C4-2B (cell line): ENCODE measurements around the gene CIC.

Experiments
- CTCF ChIP-seq: fragments of 450-650 bp; conservative IDR thresholded peaks from 2 replicates; pipeline ENCODE4 v1.5.1; 2017; ENCODE audit warnings: mild to moderate bottlenecking
- ZFX ChIP-seq: fragments of 450-650 bp; IDR thresholded peaks from 2 replicates; pipeline ENCODE4 v1.6.1; 2017

- TF ChIP-seq CTCF = no peak
- no peak for TF ChIP-seq ZFX
Measured at GRCh38 chr19:42268142-42268703, 829 bp upstream of the CIC start.
